ENCODE results near the gene XAGE3. TPM values are rescaled to one million over a fixed set of nuclear protein-coding genes. Genes with fewer than 3 reads are reported as not detected.
"Not testable (repeated sequence)": the region's sequence is repeated elsewhere in the genome, so short reads cannot be mapped to it uniquely, and the experiment has no call there.

XAGE3 gene
- total and polyA plus RNA-seq, 5 donors from 2014 or later: not detected

DNA sequence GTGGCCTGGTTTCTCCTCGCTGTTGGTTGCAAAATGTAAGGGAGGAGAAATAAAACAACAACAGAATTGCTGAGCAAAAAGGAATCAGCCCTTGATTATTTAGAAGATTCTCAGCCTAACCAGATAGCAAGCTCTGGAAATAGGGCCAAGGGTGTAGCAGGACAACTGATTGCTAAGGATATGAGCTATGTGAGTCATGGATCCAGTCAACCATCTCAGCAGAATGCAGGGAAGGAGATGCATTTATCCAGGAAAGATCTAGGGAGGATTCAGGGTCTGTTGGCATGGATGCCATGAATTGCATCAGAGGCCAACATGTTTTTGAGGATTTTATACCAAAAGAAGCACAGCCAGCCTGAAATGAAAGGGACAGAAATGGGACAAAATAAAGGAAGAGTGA is 2.2 kb upstream of the XAGE3 start:
- peaks cover 4% of the 10 kb centered on the region for H3K27me3 Mint-ChIP-seq
- no peaks in the 10 kb centered on the region for H3K4me1 Mint-ChIP-seq
- no peaks in the 10 kb centered on the region for H3K27me3 ChIP-seq (ENCODE audit: control insufficient read depth, insufficient read depth, low read length)
- peak overlapping the region in 1 of 3 donors; percentile 87 for H3K27ac Mint-ChIP-seq
- no peak overlapping the region for H3K4me3 ChIP-seq (ENCODE audit: low read depth, low read length)
- no peak overlapping the region for H3K27ac ChIP-seq (ENCODE audit: insufficient read depth, low read length, poor library complexity, severe bottlenecking)
- H3K9me3 ChIP-seq (ENCODE audit: control insufficient read depth in 2 of 2, low read length in 2 of 2): no peaks in the 10 kb centered on the region
- peaks cover 0 to 2% (median 0%) of the 10 kb centered on the region in 7 donors for H3K9me3 Mint-ChIP-seq
- H3K36me3 ChIP-seq (ENCODE audit: control insufficient read depth, insufficient read depth, low read length): no peaks in the 10 kb centered on the region
- no peak for DNase-seq
- no peak for ATAC-seq (ENCODE audit: low read depth in 2 of 2)
- H3K4me3 Mint-ChIP-seq: no peak overlapping the region
- no peaks in the 10 kb centered on the region for H3K4me1 ChIP-seq (ENCODE audit: control insufficient read depth, insufficient read depth, low read length, poor library complexity, severe bottlenecking)
- H3K36me3 Mint-ChIP-seq: no peaks in the 10 kb centered on the region

DNA sequence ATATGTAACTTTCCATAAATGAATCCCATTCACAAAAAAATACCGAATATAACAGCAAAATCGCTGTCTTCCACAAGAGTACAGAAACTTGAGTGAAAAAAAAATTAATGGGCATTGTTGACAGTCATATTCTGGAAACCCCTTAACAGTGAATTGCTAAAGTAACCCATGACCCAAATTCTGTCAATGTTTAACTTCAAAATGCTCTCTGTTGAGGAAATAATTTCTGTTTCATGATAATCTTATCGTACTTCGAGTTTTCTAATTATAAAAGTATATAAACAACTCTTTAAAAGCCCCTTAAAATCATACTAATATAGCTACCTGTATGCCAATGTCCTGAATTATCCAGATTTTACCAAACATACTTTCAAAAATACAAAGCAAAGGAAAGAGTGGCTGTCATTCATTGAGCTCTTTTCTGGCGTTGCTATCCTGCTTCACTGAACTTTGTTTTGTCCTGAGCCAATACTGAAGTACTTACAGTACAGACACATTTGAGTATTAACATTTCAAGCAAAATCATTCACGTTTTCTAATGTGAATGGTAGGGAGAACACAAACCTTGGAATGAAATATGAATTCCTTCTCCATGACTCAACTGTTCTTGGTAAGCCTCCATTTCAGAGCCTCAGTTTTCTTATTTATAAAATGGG is 2.4 kb downstream of the XAGE3 start:
- no peaks in the 10 kb centered on the region for H3K4me1 Mint-ChIP-seq
- H3K4me3 ChIP-seq (ENCODE audit: low read depth, low read length): no peak overlapping the region
- H3K27me3 ChIP-seq (ENCODE audit: control insufficient read depth, insufficient read depth, low read length): no peaks in the 10 kb centered on the region
- peaks cover 0 to 4% (median 0%) of the 10 kb centered on the region in 7 donors for H3K9me3 Mint-ChIP-seq
- no peaks in the 10 kb centered on the region for H3K4me1 ChIP-seq (ENCODE audit: control insufficient read depth, insufficient read depth, low read length, poor library complexity, severe bottlenecking)
- ATAC-seq (ENCODE audit: low read depth in 2 of 2) (no peak), DNase-seq (no peak)
- H3K27me3 Mint-ChIP-seq: peaks cover 4% of the 10 kb centered on the region
- no peaks in the 10 kb centered on the region for H3K36me3 Mint-ChIP-seq
- no peaks in the 10 kb centered on the region for H3K36me3 ChIP-seq (ENCODE audit: control insufficient read depth, insufficient read depth, low read length)
- H3K9me3 ChIP-seq (ENCODE audit: control insufficient read depth in 2 of 2, low read length in 2 of 2): no peaks in the 10 kb centered on the region
- H3K27ac Mint-ChIP-seq: no peak overlapping the region
- H3K4me3 Mint-ChIP-seq: no peak overlapping the region
- no peak overlapping the region for H3K27ac ChIP-seq (ENCODE audit: insufficient read depth, low read length, poor library complexity, severe bottlenecking)

DNA sequence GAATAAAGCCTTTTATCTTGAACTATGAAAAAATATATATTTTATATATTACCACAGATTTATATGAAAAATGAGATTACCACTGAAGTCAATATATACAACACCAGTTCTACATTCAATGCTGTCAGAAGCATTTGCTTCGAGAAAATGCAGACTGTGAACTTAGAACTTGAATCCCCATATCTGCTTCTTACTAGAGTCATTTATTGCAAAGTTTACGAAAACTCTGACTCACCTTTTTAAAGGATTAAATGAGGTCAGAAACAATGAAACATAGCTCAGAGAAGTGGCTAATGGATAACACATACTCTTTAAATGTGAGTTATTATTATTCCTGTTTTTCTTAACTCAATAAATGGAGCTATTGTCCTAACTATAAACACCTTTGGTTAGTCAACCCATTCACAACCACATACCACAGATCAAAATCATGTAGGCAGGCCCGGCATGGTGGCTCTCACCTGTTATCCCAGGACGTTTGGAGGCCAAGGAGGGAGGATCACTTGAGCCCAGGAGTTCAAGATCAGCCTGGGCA is 10.8 kb downstream of the XAGE3 start:
- not testable (repeated sequence) for H3K36me3 ChIP-seq (ENCODE audit: control insufficient read depth, insufficient read depth, low read length); H3K36me3 Mint-ChIP-seq; H3K27ac ChIP-seq (ENCODE audit: insufficient read depth, low read length, poor library complexity, severe bottlenecking); H3K4me1 ChIP-seq (ENCODE audit: control insufficient read depth, insufficient read depth, low read length, poor library complexity, severe bottlenecking); H3K9me3 ChIP-seq (ENCODE audit: control insufficient read depth in 2 of 2, low read length in 2 of 2); ATAC-seq (ENCODE audit: low read depth in 2 of 2); H3K27ac Mint-ChIP-seq; H3K4me3 ChIP-seq (ENCODE audit: low read depth, low read length); DNase-seq; H3K27me3 Mint-ChIP-seq; H3K27me3 ChIP-seq (ENCODE audit: control insufficient read depth, insufficient read depth, low read length); H3K9me3 Mint-ChIP-seq; H3K4me1 Mint-ChIP-seq; H3K4me3 Mint-ChIP-seq

DNA sequence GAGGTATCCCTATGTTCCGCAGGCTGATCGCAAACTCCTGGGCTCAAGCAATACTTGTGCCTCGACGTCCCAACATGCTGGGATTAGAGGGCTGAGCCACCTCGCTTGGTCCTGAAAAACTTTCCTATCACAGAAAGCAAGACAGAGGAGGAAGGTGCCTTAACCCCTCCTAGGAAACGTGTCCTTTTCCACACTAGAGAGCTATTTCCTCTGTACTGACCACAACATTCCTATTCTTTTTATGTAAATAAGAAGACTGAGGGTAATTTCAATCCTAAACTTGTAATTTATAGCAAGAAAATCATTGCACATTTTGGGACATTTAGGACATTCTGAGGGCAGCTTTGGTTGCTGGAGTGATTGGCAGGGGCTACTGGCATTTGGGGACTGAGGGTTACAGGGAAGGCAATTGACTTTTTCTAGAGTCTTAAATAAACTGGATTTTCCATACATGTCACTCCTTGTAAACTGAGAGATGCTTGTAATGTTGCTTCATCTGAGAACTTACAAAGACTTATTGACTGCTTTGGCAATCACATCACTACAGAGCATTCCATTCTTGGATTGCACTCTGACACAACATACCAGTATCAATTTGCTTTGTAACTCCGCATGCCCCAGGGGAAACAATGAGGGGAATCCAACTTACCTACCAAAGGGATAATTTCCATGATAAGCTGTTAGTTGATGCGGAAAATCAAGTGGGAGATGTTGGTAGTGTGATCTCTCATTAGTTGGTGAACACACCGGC is 15.6 kb downstream of the XAGE3 start:
- Mint-ChIP-seq H3K27me3 (peaks cover 13% of the 10 kb centered on the region), H3K4me1 (no peaks in the 10 kb centered on the region), H3K27ac (no peak overlapping the region)

DNA sequence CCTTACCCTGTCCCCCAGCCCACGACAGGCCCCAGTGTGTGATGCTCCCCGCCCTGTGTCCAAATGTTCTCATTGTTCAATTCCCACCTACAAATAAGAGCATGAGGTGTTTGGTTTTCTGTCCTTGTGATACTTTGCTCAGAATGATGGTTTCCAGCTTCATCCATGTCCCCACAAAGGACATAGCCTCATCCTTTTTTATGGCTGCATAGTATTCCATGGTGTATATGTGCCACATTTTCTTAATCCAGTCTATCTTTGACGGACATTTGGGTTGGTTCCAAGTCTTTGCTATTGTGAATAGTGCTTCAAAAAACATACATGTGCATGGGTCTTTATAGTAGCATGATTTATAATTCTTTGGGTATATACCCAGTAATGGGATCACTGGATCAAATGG is 24.3 kb downstream of the XAGE3 start:
- H3K4me3 ChIP-seq (ENCODE audit: low read depth, low read length); H3K4me1 Mint-ChIP-seq; H3K36me3 Mint-ChIP-seq; DNase-seq; H3K27me3 Mint-ChIP-seq; H3K4me1 ChIP-seq (ENCODE audit: control insufficient read depth, insufficient read depth, low read length, poor library complexity, severe bottlenecking); H3K27ac Mint-ChIP-seq; H3K9me3 ChIP-seq (ENCODE audit: control insufficient read depth in 2 of 2, low read length in 2 of 2); H3K4me3 Mint-ChIP-seq; H3K9me3 Mint-ChIP-seq; H3K27me3 ChIP-seq (ENCODE audit: control insufficient read depth, insufficient read depth, low read length); ATAC-seq (ENCODE audit: low read depth in 2 of 2); H3K27ac ChIP-seq (ENCODE audit: insufficient read depth, low read length, poor library complexity, severe bottlenecking); H3K36me3 ChIP-seq (ENCODE audit: control insufficient read depth, insufficient read depth, low read length): not testable (repeated sequence)

More for the DNA sequence above, 15.6 kb downstream of the XAGE3 start:
- Mint-ChIP-seq H3K36me3 (no peaks in the 10 kb centered on the region), H3K4me3 (no peak overlapping the region), H3K9me3 (peaks cover 0 to 3% (median 0%) of the 10 kb centered on the region in 7 donors)
- DNase-seq (no peak), ATAC-seq (ENCODE audit: low read depth in 2 of 2) (no peak)
- Histone ChIP-seq H3K27ac (ENCODE audit: insufficient read depth, low read length, poor library complexity, severe bottlenecking) (no peak overlapping the region), H3K4me1 (ENCODE audit: control insufficient read depth, insufficient read depth, low read length, poor library complexity, severe bottlenecking) (no peaks in the 10 kb centered on the region), H3K27me3 (ENCODE audit: control insufficient read depth, insufficient read depth, low read length) (no peaks in the 10 kb centered on the region), H3K9me3 (ENCODE audit: control insufficient read depth in 2 of 2, low read length in 2 of 2) (no peaks in the 10 kb centered on the region), H3K36me3 (ENCODE audit: control insufficient read depth, insufficient read depth, low read length) (no peaks in the 10 kb centered on the region), H3K4me3 (ENCODE audit: low read depth, low read length) (no peak overlapping the region)

DNA sequence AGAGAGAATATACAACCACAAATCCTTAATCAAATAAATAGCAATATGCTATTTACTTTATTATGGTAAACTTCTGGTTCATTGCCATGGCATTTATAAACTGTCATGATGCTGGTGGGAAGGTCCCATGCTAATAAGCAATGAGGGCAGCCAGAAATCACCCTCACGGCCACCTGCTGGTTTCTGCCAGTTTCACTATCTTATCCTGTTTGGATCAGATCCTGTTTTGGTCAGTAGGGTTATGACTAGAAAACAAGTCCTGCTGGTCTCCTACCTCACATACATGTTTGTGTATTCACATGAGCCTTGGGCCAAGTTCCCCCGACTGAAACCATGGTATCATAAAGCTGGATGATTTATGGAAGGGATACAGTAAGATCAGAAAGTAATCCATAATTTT is 28.7 kb downstream of the XAGE3 start:
- Histone ChIP-seq H3K27ac (ENCODE audit: insufficient read depth, low read length, poor library complexity, severe bottlenecking) (no peak overlapping the region), H3K4me1 (ENCODE audit: control insufficient read depth, insufficient read depth, low read length, poor library complexity, severe bottlenecking) (no peaks in the 10 kb centered on the region), H3K9me3 (ENCODE audit: control insufficient read depth in 2 of 2, low read length in 2 of 2) (no peaks in the 10 kb centered on the region), H3K27me3 (ENCODE audit: control insufficient read depth, insufficient read depth, low read length) (no peaks in the 10 kb centered on the region), H3K4me3 (ENCODE audit: low read depth, low read length) (no peak overlapping the region), H3K36me3 (ENCODE audit: control insufficient read depth, insufficient read depth, low read length) (no peaks in the 10 kb centered on the region)
- Mint-ChIP-seq H3K4me1 (no peaks in the 10 kb centered on the region), H3K36me3 (no peaks in the 10 kb centered on the region), H3K27me3 (peaks cover 4% of the 10 kb centered on the region), H3K4me3 (no peak overlapping the region), H3K9me3 (peaks cover 0 to 1% (median 0%) of the 10 kb centered on the region in 7 donors), H3K27ac (no peak overlapping the region)
- DNase-seq (no peak), ATAC-seq (ENCODE audit: low read depth in 2 of 2) (no peak)

DNA sequence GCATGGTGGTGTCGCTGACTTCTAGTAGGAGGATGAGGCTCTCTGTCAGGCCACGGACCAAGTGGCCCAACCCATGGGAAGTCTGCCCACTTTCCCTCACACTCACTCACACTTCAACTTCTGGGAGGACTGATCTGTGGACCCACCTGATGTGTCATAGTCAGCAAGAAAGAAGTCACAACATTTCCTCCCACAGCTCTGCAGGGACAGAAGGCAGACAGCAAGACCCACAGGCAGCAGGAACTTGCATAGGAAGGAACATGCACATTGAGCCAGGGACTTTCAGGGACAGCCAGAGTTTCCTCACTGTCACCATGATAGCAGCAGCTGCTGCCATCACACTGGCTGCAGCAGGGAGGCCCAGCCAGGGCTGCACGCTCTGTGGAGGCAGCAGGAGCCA is 37.3 kb downstream of the XAGE3 start:
- H3K27ac ChIP-seq (ENCODE audit: insufficient read depth, low read length, poor library complexity, severe bottlenecking): no peak overlapping the region
- H3K4me1 ChIP-seq (ENCODE audit: control insufficient read depth, insufficient read depth, low read length, poor library complexity, severe bottlenecking): no peaks in the 10 kb centered on the region
- Mint-ChIP-seq H3K27ac (no peak overlapping the region), H3K27me3 (no peaks in the 10 kb centered on the region), H3K4me1 (no peaks in the 10 kb centered on the region), H3K4me3 (no peak overlapping the region), H3K9me3 (peaks cover 0 to 2% (median 0%) of the 10 kb centered on the region in 7 donors), H3K36me3 (no peaks in the 10 kb centered on the region)
- DNase-seq (no peak), ATAC-seq (ENCODE audit: low read depth in 2 of 2) (no peak)
- no peaks in the 10 kb centered on the region for H3K36me3 ChIP-seq (ENCODE audit: control insufficient read depth, insufficient read depth, low read length)
- no peaks in the 10 kb centered on the region for H3K9me3 ChIP-seq (ENCODE audit: control insufficient read depth in 2 of 2, low read length in 2 of 2)
- H3K4me3 ChIP-seq (ENCODE audit: low read depth, low read length): no peak overlapping the region
- H3K27me3 ChIP-seq (ENCODE audit: control insufficient read depth, insufficient read depth, low read length): no peaks in the 10 kb centered on the region

DNA sequence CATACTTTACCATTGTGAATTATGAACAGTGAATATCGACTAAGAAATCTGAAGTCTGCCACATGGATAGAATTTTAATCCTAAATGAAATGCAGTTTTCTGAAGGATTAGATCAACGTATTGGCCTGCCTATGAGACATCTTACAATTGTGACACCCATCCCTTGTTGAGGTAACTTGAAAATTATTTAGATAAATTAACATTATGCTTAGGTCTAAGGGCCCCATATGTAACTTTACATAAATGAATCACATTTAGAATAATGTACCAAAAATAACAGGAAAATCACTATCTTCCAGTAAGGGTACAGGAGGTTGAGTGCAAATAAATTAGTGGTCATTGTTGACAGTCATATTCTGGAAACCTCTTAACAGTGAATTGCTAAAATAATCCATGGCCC is 43.3 kb downstream of the XAGE3 start:
- ATAC-seq (ENCODE audit: low read depth in 2 of 2) (no peak), DNase-seq (no peak)
- no peaks in the 10 kb centered on the region for H3K4me1 ChIP-seq (ENCODE audit: control insufficient read depth, insufficient read depth, low read length, poor library complexity, severe bottlenecking)
- no peak overlapping the region for H3K4me3 Mint-ChIP-seq
- peaks cover 0 to 2% (median 0%) of the 10 kb centered on the region in 7 donors for H3K9me3 Mint-ChIP-seq
- H3K4me3 ChIP-seq (ENCODE audit: low read depth, low read length): no peak overlapping the region
- no peaks in the 10 kb centered on the region for H3K9me3 ChIP-seq (ENCODE audit: control insufficient read depth in 2 of 2, low read length in 2 of 2)
- no peaks in the 10 kb centered on the region for H3K27me3 Mint-ChIP-seq
- no peak overlapping the region for H3K27ac ChIP-seq (ENCODE audit: insufficient read depth, low read length, poor library complexity, severe bottlenecking)
- no peaks in the 10 kb centered on the region for H3K36me3 Mint-ChIP-seq
- no peaks in the 10 kb centered on the region for H3K36me3 ChIP-seq (ENCODE audit: control insufficient read depth, insufficient read depth, low read length)
- no peaks in the 10 kb centered on the region for H3K27me3 ChIP-seq (ENCODE audit: control insufficient read depth, insufficient read depth, low read length)
- H3K27ac Mint-ChIP-seq: no peak overlapping the region
- H3K4me1 Mint-ChIP-seq: no peaks in the 10 kb centered on the region

Data from CD4-positive, CD25-positive, alpha-beta regulatory T cell (primary cell).